Measurements from ENCODE around the gene SELE.

The SELE gene

GRCh38 chr1:169726851-169727250 lies 7.0 kb downstream of the SELE start:
- TF ChIP-seq TAF1 (IDR thresholded peaks at IDR 0.05; ENCODE audit: borderline replicate concordance, insufficient read depth, low read length) (no peak), REST (IDR thresholded peaks at IDR 0.05; ENCODE audit: insufficient read depth in 1 of 2, low read depth in 2 of 2, low read length in 2 of 2) (no peak), SIN3A (IDR thresholded peaks at IDR 0.05; ENCODE audit: borderline replicate concordance, insufficient read depth, low read length) (no peak), FOXP2 (optimal IDR thresholded peaks at IDR 0.05; ENCODE audit: borderline replicate concordance, extremely low read depth, extremely low read length, insufficient read depth) (no peak), POLR2AphosphoS5 (IDR thresholded peaks at IDR 0.05; ENCODE audit: low read depth, low read length) (no peak)

- TF ChIP-seq SIN3A (IDR thresholded peaks at IDR 0.05; ENCODE audit: borderline replicate concordance, insufficient read depth, low read length) (no peak), POLR2AphosphoS5 (IDR thresholded peaks at IDR 0.05; ENCODE audit: low read depth, low read length) (no peak), FOXP2 (optimal IDR thresholded peaks at IDR 0.05; ENCODE audit: borderline replicate concordance, extremely low read depth, extremely low read length, insufficient read depth) (no peak), TAF1 (IDR thresholded peaks at IDR 0.05; ENCODE audit: borderline replicate concordance, insufficient read depth, low read length) (no peak)
Observed at GRCh38 chr1:169725930-169726329, 7.9 kb downstream of the SELE start.

- no peak for TF ChIP-seq TAF1 (IDR thresholded peaks at IDR 0.05; ENCODE audit: borderline replicate concordance, insufficient read depth, low read length)
Observed at GRCh38 chr1:169724168-169724567, 9.7 kb downstream of the SELE start.

DNA sequence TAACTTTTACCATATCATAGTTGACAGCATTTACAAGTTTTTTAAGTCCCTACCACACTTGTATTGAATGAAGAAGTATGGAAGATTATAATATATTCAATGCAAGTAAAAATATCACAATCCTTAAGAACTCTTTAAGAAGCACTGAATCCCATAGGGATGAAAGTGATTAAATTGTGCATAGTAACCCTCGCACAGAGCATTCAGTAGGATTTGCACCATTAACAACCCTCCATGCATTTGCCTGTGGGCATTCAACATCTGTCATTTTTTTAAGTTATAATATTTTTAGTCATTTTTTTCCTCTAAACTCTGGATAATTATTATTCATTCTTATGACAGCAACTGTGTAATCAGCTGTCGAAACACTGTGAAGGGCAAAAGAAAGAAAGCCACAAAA lies 10.1 kb downstream of the SELE start:
- TF ChIP-seq REST (IDR thresholded peaks at IDR 0.05; ENCODE audit: insufficient read depth in 1 of 2, low read depth in 2 of 2, low read length in 2 of 2) (no peak), TAF1 (IDR thresholded peaks at IDR 0.05; ENCODE audit: borderline replicate concordance, insufficient read depth, low read length) (no peak), FOXP2 (optimal IDR thresholded peaks at IDR 0.05; ENCODE audit: borderline replicate concordance, extremely low read depth, extremely low read length, insufficient read depth) (no peak), SIN3A (IDR thresholded peaks at IDR 0.05; ENCODE audit: borderline replicate concordance, insufficient read depth, low read length) (no peak), POLR2AphosphoS5 (IDR thresholded peaks at IDR 0.05; ENCODE audit: low read depth, low read length) (no peak)

GRCh38 chr1:169722779-169723178 lies 11.1 kb downstream of the SELE start:
- TF ChIP-seq POLR2AphosphoS5 (IDR thresholded peaks at IDR 0.05; ENCODE audit: low read depth, low read length), result no peak
- TF ChIP-seq FOXP2 (optimal IDR thresholded peaks at IDR 0.05; ENCODE audit: borderline replicate concordance, extremely low read depth, extremely low read length, insufficient read depth), result no peak
- no peak for TF ChIP-seq SIN3A (IDR thresholded peaks at IDR 0.05; ENCODE audit: borderline replicate concordance, insufficient read depth, low read length)
- TF ChIP-seq REST (IDR thresholded peaks at IDR 0.05; ENCODE audit: insufficient read depth in 1 of 2, low read depth in 2 of 2, low read length in 2 of 2), result no peak

GRCh38 chr1:169712309-169712631 lies 21.6 kb downstream of the SELE start:
- TF ChIP-seq REST (IDR thresholded peaks at IDR 0.05; ENCODE audit: insufficient read depth in 1 of 2, low read depth in 2 of 2, low read length in 2 of 2) (no peak), FOXP2 (optimal IDR thresholded peaks at IDR 0.05; ENCODE audit: borderline replicate concordance, extremely low read depth, extremely low read length, insufficient read depth) (no peak), SIN3A (IDR thresholded peaks at IDR 0.05; ENCODE audit: borderline replicate concordance, insufficient read depth, low read length) (no peak), TAF1 (IDR thresholded peaks at IDR 0.05; ENCODE audit: borderline replicate concordance, insufficient read depth, low read length) (no peak), POLR2AphosphoS5 (IDR thresholded peaks at IDR 0.05; ENCODE audit: low read depth, low read length) (no peak)

Data from PFSK-1 (cell line).